PC-9 (cell line): ENCODE data around the gene TRIB2.

Source experiments
- EZH2 ChIP-seq: fragments of 200-600 bp; sonication (generic); IDR thresholded peaks from 2 replicates; pipeline ENCODE4 v1.8.0; 2017; ENCODE audit warnings: antibody characterized with exemption, low read depth
- TF ChIP-seq, protein P1 (sequence below): fragments of 200-600 bp; sonication (generic); conservative IDR thresholded peaks from 2 replicates; pipeline ENCODE4 v1.6.1; 2017; ENCODE audit warnings: mixed run types, antibody characterized with exemption, mild to moderate bottlenecking, moderate library complexity

DNA sequence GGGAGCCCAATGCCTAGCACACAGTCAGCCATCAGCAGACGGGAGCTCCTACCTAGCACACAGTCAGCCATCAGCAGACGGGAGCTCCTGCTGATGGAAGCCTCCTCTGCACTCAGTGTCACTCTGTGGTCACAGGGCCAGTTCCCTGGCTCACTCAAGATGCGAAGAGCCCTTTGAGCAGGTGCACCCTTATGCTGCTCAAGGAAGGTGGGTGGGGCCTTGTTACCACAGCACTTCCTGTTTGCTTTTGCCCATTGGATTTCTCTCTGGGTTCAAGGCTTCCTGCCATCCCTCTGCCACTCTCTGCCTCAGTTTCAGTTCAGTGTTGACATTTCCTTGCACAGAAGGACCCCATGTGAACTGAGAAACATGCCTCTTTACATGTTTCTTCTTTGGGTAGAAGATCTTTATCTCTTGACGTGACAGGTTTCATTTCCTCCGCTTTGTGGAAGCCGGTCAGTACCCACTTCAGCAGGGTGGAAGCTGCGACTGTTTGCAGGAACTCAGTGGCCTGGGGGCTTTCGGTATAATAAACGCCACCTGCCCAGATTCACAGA lies 11.6 kb downstream of the TRIB2 start:
- TF ChIP-seq, protein P1, sequence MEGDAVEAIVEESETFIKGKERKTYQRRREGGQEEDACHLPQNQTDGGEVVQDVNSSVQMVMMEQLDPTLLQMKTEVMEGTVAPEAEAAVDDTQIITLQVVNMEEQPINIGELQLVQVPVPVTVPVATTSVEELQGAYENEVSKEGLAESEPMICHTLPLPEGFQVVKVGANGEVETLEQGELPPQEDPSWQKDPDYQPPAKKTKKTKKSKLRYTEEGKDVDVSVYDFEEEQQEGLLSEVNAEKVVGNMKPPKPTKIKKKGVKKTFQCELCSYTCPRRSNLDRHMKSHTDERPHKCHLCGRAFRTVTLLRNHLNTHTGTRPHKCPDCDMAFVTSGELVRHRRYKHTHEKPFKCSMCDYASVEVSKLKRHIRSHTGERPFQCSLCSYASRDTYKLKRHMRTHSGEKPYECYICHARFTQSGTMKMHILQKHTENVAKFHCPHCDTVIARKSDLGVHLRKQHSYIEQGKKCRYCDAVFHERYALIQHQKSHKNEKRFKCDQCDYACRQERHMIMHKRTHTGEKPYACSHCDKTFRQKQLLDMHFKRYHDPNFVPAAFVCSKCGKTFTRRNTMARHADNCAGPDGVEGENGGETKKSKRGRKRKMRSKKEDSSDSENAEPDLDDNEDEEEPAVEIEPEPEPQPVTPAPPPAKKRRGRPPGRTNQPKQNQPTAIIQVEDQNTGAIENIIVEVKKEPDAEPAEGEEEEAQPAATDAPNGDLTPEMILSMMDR, result no peak
- no peak for TF ChIP-seq EZH2
